ENCODE measurements around the gene PGBD5. TPM values are rescaled to one million over a fixed set of nuclear protein-coding genes. Genes with fewer than 3 reads are reported as not detected.

PGBD5 gene
- total RNA-seq, 1 donor: not detected

DNA sequence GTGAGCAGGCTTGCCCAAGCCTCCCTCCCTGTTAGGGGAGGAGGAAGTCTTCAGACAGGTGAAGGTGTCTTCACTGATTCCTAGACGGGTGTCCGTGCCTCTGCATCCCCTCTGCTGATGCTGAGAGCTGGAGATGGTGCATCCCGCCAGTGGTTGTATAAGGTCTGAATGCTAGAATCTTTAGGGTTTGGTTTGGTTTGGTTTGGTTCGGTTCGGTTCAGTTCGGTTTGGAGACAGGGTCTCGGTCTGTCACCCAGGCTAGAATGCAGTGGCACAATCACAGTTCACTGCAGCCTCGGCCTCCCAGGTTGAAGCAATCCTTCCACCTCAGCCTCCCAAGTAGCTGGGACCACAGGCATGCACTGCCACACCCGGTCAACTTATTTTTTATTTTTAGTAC lies 153.6 kb downstream of the PGBD5 start:
- TF ChIP-seq, protein P1, sequence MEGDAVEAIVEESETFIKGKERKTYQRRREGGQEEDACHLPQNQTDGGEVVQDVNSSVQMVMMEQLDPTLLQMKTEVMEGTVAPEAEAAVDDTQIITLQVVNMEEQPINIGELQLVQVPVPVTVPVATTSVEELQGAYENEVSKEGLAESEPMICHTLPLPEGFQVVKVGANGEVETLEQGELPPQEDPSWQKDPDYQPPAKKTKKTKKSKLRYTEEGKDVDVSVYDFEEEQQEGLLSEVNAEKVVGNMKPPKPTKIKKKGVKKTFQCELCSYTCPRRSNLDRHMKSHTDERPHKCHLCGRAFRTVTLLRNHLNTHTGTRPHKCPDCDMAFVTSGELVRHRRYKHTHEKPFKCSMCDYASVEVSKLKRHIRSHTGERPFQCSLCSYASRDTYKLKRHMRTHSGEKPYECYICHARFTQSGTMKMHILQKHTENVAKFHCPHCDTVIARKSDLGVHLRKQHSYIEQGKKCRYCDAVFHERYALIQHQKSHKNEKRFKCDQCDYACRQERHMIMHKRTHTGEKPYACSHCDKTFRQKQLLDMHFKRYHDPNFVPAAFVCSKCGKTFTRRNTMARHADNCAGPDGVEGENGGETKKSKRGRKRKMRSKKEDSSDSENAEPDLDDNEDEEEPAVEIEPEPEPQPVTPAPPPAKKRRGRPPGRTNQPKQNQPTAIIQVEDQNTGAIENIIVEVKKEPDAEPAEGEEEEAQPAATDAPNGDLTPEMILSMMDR (IDR thresholded peaks at IDR 0.05; ENCODE audit: insufficient read depth, low read depth, low read length): no peak
- DNase-seq (ENCODE audit: low read depth): no peak
- H3K4me3 ChIP-seq (ENCODE audit: low read depth, low read length): no peak overlapping the region

DNA sequence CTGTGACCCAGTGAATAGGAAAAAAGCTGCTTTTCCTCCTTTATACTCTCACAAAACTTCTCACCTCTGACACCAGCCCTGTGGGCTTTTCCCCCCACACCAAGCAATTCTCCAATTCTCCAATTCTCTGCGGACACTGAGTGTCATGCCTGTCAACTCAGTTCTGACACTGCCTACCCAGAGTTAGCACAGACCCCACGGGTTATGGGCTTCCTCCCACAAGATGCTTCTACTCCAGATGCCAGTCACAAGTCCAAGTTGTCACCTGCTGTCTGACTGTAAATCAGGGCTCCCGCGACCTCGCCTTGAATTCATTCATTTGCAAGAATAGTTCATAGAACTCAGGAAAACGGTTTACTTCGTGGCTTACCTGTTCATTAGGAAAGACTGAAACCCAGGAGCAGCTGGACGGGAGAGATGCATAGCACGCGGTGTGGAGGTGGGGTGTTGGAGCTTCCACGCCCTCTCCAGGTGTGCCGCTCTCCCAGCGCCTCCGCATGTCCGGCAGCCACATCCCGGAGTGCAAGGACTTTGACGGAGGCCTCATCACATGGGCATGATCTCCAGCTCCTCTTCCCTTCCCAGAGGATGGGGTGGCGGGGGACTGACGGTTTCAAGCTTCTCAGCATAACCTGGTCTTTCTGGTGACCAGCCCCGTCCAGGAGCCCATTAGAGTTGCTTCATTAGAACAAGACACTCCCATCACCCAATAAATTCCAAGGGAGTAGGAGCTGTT lies 154.7 kb downstream of the PGBD5 start:
- no peak overlapping the region for H3K4me3 ChIP-seq (ENCODE audit: low read depth, low read length)
- TF ChIP-seq, protein P1 (IDR thresholded peaks at IDR 0.05; ENCODE audit: insufficient read depth, low read depth, low read length): no peak
- DNase-seq (ENCODE audit: low read depth): no peak

DNA sequence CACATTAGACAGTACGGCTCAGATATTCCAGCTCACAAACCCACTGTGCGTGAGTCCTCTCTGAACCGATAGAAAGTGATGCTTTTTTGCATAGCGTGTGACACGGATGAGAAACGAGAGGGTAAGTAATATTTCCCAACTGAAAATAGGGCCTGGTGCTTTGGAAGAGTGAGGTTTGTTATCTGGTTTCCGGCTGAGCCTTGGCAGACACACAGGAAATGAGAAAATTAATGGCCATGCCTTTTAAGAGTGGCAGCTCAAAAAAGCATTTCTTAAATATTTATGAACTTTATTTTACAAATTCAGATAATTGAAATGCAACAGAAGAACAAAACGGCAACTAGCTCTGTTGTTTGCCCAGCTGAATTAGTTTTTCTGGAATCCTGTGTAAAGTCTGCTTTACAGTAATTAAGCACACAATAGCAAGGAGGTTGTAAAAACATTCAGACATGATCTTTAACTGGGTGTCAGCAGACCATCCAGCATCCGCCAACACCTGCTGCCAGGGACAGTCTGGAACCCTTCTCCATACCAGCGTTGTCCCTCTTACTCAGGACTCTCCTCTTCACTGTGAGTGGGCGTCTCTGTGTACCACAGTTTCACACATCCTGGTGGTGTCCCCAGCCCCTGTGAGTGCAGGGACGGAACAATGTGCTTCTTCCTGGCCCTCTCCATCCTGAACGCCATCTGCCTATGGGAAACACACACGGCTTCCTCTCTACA lies 155.4 kb downstream of the PGBD5 start:
- TF ChIP-seq, protein P1 (IDR thresholded peaks at IDR 0.05; ENCODE audit: insufficient read depth, low read depth, low read length): no peak
- peak; percentile 39 for DNase-seq (ENCODE audit: low read depth)
- no peak overlapping the region for H3K4me3 ChIP-seq (ENCODE audit: low read depth, low read length)

DNA sequence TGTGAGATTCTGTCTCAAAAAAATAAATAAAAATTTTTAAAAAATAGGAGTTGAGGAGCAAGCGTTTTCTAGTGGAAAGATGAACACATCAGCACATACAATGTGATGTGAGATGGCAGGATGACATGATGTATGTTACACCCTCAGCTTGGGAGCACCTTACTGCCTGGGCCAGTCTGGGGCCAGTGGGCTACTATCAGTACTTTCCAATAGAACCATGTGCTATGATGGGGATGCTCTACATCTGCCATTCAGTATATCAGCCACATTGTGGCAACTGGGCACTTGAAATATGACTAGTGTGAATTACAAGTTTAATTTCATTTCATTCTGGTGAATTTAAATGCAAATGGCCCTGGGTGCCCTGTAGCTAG lies 156.0 kb downstream of the PGBD5 start:
- TF ChIP-seq, protein P1 (IDR thresholded peaks at IDR 0.05; ENCODE audit: insufficient read depth, low read depth, low read length): no peak

GRCh38 chr1:230268371-230269170 lies 157.6 kb downstream of the PGBD5 start:
- TF ChIP-seq, protein P1 (IDR thresholded peaks at IDR 0.05; ENCODE audit: insufficient read depth, low read depth, low read length): peak; percentile 86
- no peak overlapping the region for H3K4me3 ChIP-seq (ENCODE audit: low read depth, low read length)
- DNase-seq (ENCODE audit: low read depth): peak; percentile 80

More for the DNA sequence above, 156.0 kb downstream of the PGBD5 start:
- no peak overlapping the region for H3K4me3 ChIP-seq (ENCODE audit: low read depth, low read length)
- DNase-seq (ENCODE audit: low read depth): no peak

GRCh38 chr1:230267338-230268065 lies 158.6 kb downstream of the PGBD5 start:
- TF ChIP-seq, protein P1 (IDR thresholded peaks at IDR 0.05; ENCODE audit: insufficient read depth, low read depth, low read length): no peak
- no peak for DNase-seq (ENCODE audit: low read depth)
- H3K4me3 ChIP-seq (ENCODE audit: low read depth, low read length): no peak overlapping the region

Measured in fibroblast of villous mesenchyme (primary cell).